ENCODE results near the gene RANGAP1. TPM values are rescaled to one million over a fixed set of nuclear protein-coding genes. Genes with fewer than 3 reads are reported as not detected.

The RANGAP1 gene, protein sequence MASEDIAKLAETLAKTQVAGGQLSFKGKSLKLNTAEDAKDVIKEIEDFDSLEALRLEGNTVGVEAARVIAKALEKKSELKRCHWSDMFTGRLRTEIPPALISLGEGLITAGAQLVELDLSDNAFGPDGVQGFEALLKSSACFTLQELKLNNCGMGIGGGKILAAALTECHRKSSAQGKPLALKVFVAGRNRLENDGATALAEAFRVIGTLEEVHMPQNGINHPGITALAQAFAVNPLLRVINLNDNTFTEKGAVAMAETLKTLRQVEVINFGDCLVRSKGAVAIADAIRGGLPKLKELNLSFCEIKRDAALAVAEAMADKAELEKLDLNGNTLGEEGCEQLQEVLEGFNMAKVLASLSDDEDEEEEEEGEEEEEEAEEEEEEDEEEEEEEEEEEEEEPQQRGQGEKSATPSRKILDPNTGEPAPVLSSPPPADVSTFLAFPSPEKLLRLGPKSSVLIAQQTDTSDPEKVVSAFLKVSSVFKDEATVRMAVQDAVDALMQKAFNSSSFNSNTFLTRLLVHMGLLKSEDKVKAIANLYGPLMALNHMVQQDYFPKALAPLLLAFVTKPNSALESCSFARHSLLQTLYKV
- total RNA-seq (100 to 1,000 TPM; 170 to 182 TPM), polyA plus RNA-seq (26.9 TPM)

DNA sequence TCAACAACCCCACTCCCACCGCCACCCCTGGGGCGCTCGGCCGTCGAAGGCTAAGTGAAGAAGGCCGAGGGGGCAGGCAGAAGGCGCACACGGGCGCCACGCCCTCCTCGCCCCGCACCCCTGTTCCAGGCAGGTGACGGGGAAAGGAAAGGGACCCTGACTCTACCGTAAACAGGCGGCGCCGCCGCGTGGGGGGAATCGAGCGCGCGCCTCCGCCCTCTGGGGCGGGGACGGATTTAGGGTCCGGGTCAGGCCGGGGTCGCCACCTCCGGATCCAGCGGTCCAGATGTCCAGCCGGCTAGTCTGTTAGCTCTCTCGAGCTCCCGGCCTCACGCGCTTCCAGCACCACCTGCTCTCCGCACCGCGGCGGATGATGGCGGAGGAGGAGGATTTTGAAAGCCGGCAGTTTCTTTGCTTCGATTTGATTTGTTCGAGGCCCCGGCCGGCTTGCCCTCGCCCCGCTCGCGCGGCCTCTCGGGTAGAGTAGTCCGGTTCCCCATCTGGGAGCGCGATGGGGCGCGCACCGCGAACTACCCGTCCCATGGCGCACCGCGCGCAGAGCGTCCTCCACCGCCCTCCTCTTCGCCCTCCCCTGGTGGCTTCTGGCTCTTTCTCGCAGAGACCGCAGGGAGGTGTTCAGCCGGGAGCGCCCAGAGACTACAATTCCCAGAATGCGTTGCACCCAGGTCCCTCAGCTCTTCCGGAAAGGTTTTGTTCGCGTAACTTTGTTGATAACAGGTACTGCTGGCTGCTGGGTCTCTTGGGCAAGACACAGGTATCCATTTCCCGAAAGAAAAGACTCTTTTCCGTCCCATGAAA is at the start of gene RANGAP1:
Gene RANGAP1 (minus strand): TSS at position 368 of the 819 bp plus-strand sequence. CDS start 5,143 bp downstream, outside the sequence.
- Histone ChIP-seq H3K36me3 (ENCODE audit: insufficient read depth, low read length) (peaks cover 15% of the 10 kb centered on the region), H3K27me3 (ENCODE audit: insufficient read depth, low read length, poor library complexity, severe bottlenecking) (no peaks in the 10 kb centered on the region), H3K27ac (ENCODE audit: low read depth, low read length) (peak within 1 kb of the TSS; percentile 95), H3K9me3 (ENCODE audit: low read length) (no peaks in the 10 kb centered on the region), H3K4me1 (ENCODE audit: insufficient read depth, low read length) (peaks cover 16% of the 10 kb centered on the region), H3K4me3 (ENCODE audit: low read length) (peak within 1 kb of the TSS; percentile 83)
- Mint-ChIP-seq H3K4me3 (peak within 1 kb of the TSS; percentile 93 to 100 (median 96)), H3K36me3 (peaks cover 0 to 36% (median 2%) of the 10 kb centered on the region in 3 donors), H3K4me1 (peaks cover 26 to 42% (median 37%) of the 10 kb centered on the region in 3 donors), H3K27me3 (no peaks in the 10 kb centered on the region), H3K9me3 (no peaks in the 10 kb centered on the region), H3K27ac (peak within 1 kb of the TSS; percentile 98 to 99 (median 98))
- CTCF ChIA-PET, result interaction anchor here (0.7 to 1.6 kb wide), 7 partner anchors 14 to 381 kb away, joined by 3 to 7 read pairs (median 3); partner anchors contain the start of gene ZC3H7B
- DNase-seq, result peak; percentile 96 to 99 (median 98)
- POLR2A ChIA-PET, result interaction anchor here (0.7 to 2.8 kb wide), 13 partner anchors 11 to 649 kb away, joined by 3 to 30 read pairs (median 5); partner anchors contain the start of genes ACO2, EP300, MRTFA and PHF5A

DNA sequence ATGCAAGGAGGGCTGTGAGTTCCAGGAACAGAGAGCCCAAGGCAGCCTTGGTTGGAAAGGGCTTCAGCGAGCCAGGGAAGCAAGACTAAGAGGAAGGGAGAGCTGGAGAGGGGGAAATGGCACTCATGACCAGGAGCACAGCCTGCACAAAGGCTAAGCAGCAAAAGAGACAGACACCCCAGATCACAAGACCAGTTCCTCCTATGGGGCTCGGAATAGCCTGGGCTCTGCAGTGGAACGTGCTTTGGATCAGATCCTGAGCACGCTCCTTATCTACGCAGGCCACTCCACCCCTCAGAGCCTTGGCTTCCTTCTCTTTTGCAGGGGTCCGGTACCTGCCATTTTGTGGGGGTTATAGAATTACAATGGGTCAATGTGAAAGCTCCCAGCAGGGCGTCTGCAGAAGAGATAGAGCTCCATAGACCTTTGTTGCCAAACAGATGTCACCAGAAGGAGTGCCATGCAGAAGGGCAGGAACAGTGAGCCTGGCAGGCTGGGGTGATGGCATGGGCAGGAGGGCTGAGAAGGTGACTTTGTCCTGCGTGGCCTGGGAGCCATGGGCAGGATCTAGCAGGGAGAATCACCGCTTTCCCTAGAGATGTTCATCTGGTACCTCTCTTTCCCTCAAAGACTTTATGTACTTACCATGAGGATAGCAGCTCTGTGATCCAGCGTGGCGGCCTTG is 49.1 kb upstream of the RANGAP1 start:
- H3K27me3 Mint-ChIP-seq, result no peaks in the 10 kb centered on the region

DNA sequence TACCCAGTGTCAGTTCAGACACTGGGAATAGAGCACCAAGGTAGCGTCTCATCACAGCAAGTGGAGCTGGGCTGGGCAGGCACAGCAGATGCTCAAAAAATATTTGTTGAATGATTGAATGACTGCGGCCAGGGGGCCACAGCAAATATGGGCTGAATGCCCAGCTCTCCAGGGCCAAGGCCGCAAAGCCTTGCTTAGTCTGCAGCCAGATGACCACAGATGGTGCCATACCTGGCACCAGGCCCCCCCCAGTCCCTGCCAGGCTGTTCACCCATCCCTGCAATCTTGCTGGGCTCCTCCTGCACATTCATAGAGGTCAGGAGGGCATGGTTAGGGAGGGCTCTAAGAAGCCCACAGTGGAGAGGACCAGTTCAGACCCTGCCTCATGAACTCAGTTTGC is 48.2 kb upstream of the RANGAP1 start:
- H3K27ac Mint-ChIP-seq, result no peak overlapping the region
- no peaks in the 10 kb centered on the region for H3K9me3 Mint-ChIP-seq
- Histone ChIP-seq H3K27ac (ENCODE audit: low read depth, low read length) (no peak overlapping the region), H3K9me3 (ENCODE audit: low read length) (no peaks in the 10 kb centered on the region), H3K27me3 (ENCODE audit: insufficient read depth, low read length, poor library complexity, severe bottlenecking) (no peaks in the 10 kb centered on the region), H3K4me3 (ENCODE audit: low read length) (no peak overlapping the region), H3K36me3 (ENCODE audit: insufficient read depth, low read length) (peaks cover 23% of the 10 kb centered on the region), H3K4me1 (ENCODE audit: insufficient read depth, low read length) (no peaks in the 10 kb centered on the region)
- H3K4me3 Mint-ChIP-seq, result no peak overlapping the region
- CTCF ChIA-PET, result interaction anchor here (1.3 kb wide), 1 partner anchor 33 kb away, joined by 5 read pairs; the partner anchor contains the start of gene ZC3H7B
- H3K27me3 Mint-ChIP-seq, result no peaks in the 10 kb centered on the region
- POLR2A ChIA-PET, result no interaction called here
- H3K4me1 Mint-ChIP-seq, result peaks cover 0 to 4% (median 3%) of the 10 kb centered on the region in 3 donors
- peaks cover 0 to 67% (median 7%) of the 10 kb centered on the region in 3 donors for H3K36me3 Mint-ChIP-seq
- no peak for DNase-seq

More for the DNA sequence above, 49.1 kb upstream of the RANGAP1 start:
- Histone ChIP-seq H3K9me3 (ENCODE audit: low read length) (no peaks in the 10 kb centered on the region), H3K27me3 (ENCODE audit: insufficient read depth, low read length, poor library complexity, severe bottlenecking) (no peaks in the 10 kb centered on the region), H3K27ac (ENCODE audit: low read depth, low read length) (no peak overlapping the region), H3K4me3 (ENCODE audit: low read length) (no peak overlapping the region), H3K4me1 (ENCODE audit: insufficient read depth, low read length) (no peaks in the 10 kb centered on the region), H3K36me3 (ENCODE audit: insufficient read depth, low read length) (peaks cover 21% of the 10 kb centered on the region)
- DNase-seq, result no peak
- Mint-ChIP-seq H3K4me1 (peaks cover 0 to 4% (median 3%) of the 10 kb centered on the region in 3 donors), H3K27ac (peak overlapping the region in 3 of 8 donors; percentile 61 to 83 (median 63)), H3K9me3 (no peaks in the 10 kb centered on the region), H3K36me3 (peaks cover 0 to 67% (median 7%) of the 10 kb centered on the region in 3 donors), H3K4me3 (no peak overlapping the region)
- POLR2A ChIA-PET, result no interaction called here
- CTCF ChIA-PET, result no interaction called here

DNA sequence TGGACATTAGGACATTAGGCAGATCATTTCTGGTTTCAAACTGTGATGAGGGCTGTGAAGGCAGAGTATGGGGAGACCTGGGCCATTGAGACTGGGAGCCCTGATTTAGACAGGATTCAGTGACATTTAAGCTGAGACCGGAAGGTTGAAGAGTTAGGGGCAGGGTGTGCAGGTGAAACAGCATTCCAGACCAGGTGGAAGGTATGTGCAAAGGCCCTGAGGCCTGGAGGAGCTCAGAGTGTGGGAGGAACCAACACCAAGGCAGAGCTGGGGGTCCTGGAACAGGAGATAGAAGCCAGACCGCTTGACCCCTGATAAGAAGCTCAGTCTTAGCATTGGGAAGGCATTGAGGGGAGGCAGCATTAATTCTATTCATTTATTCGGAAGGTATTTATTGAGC is 47.8 kb upstream of the RANGAP1 start:
- H3K27ac Mint-ChIP-seq, result peak overlapping the region in 4 of 8 donors; percentile 3 to 76 (median 24)
- POLR2A ChIA-PET, result no interaction called here
- peaks cover 23% of the 10 kb centered on the region for H3K36me3 ChIP-seq (ENCODE audit: insufficient read depth, low read length)

DNA sequence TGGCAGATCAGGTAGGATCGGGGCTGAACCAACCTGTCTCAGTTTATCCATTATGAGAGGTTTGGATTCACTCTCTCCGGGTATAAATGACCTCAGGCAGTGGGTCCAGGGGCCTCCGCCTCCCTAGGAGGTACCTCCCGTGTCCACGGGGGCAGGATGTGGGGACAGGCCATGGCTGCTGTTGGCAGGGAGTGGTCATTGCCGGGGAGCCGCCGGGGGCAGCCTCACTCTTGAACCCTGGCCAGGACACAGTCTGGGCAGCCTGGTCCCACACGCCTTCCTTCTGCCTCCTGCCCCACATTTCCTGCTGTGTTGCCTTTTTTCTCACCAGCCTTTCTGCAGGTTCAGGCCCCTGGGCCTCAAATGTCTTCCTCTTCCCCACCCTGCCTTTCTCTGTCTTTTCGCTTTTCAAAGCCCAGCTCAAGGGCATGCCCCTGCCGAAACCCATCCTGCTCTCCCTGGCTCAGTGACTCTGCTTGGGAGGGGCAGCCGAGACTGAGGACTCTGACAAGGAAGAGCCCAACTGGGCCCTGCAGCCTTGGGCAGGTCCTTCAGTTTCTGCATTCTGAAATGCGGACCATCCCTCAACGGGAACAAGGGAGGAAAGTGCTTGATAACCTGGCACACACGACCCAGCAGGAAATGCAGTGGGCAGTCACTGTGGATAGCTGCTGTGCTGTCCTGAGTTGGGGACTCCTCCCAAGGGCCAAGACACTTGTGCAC is 46.4 kb upstream of the RANGAP1 start:
- Histone ChIP-seq H3K4me1 (ENCODE audit: insufficient read depth, low read length) (no peaks in the 10 kb centered on the region), H3K27ac (ENCODE audit: low read depth, low read length) (no peak overlapping the region), H3K9me3 (ENCODE audit: low read length) (no peaks in the 10 kb centered on the region), H3K27me3 (ENCODE audit: insufficient read depth, low read length, poor library complexity, severe bottlenecking) (no peaks in the 10 kb centered on the region), H3K36me3 (ENCODE audit: insufficient read depth, low read length) (peaks cover 31% of the 10 kb centered on the region), H3K4me3 (ENCODE audit: low read length) (no peak overlapping the region)
- Mint-ChIP-seq H3K27me3 (no peaks in the 10 kb centered on the region), H3K27ac (peak overlapping the region in 1 of 8 donors; percentile 68), H3K36me3 (peaks cover 0 to 73% (median 7%) of the 10 kb centered on the region in 3 donors), H3K4me3 (no peak overlapping the region), H3K4me1 (peaks cover 0 to 4% (median 3%) of the 10 kb centered on the region in 3 donors), H3K9me3 (no peaks in the 10 kb centered on the region)
- DNase-seq, result no peak
- ChIA-PET POLR2A (no interaction called here), CTCF (interaction anchor here (0.6 kb wide), 1 partner anchor 337 kb away, joined by 4 read pairs; no protein-coding TSS in a partner anchor)

More for the DNA sequence above, 47.8 kb upstream of the RANGAP1 start:
- H3K27me3 Mint-ChIP-seq, result no peaks in the 10 kb centered on the region
- no peaks in the 10 kb centered on the region for H3K9me3 Mint-ChIP-seq
- H3K4me1 Mint-ChIP-seq, result peaks cover 0 to 4% (median 3%) of the 10 kb centered on the region in 3 donors
- no peaks in the 10 kb centered on the region for H3K4me1 ChIP-seq (ENCODE audit: insufficient read depth, low read length)
- H3K4me3 ChIP-seq (ENCODE audit: low read length), result no peak overlapping the region
- H3K4me3 Mint-ChIP-seq, result no peak overlapping the region
- H3K27me3 ChIP-seq (ENCODE audit: insufficient read depth, low read length, poor library complexity, severe bottlenecking), result no peaks in the 10 kb centered on the region
- H3K27ac ChIP-seq (ENCODE audit: low read depth, low read length), result no peak overlapping the region
- DNase-seq, result no peak
- H3K36me3 Mint-ChIP-seq, result peaks cover 0 to 66% (median 7%) of the 10 kb centered on the region in 3 donors
- CTCF ChIA-PET, result interaction anchor here (1.3 kb wide), 1 partner anchor 32 kb away, joined by 5 read pairs; the partner anchor contains the start of gene ZC3H7B
- no peaks in the 10 kb centered on the region for H3K9me3 ChIP-seq (ENCODE audit: low read length)

DNA sequence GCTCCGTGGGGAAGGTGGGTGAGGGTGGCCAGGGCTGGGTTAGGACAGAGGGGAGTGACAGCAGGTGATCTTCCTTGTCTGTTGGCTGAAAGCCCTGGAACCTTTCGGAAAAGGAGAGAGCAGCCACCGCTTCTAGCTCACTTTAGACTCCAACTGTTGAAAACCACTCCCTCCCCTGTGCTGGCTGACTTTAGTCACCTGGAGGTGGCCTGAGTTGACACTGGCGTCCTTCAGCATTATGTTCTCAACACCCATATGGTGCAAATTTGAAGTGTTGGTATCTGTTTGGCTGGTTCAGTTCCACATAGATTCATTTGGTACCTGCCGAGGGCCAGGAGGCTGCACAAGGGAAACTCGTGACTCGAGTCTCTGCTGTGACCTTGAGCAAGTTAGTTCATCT is 44.2 kb upstream of the RANGAP1 start:
- ChIA-PET POLR2A (no interaction called here), CTCF (no interaction called here)
- no peak for DNase-seq
- H3K27me3 ChIP-seq (ENCODE audit: insufficient read depth, low read length, poor library complexity, severe bottlenecking), result no peaks in the 10 kb centered on the region
- H3K27ac ChIP-seq (ENCODE audit: low read depth, low read length), result no peak overlapping the region
- Mint-ChIP-seq H3K27me3 (no peaks in the 10 kb centered on the region), H3K27ac (peak overlapping the region in 1 of 8 donors; percentile 32), H3K36me3 (peaks cover 4 to 85% (median 10%) of the 10 kb centered on the region in 3 donors), H3K4me3 (no peak overlapping the region), H3K4me1 (no peaks in the 10 kb centered on the region), H3K9me3 (no peaks in the 10 kb centered on the region)
- H3K9me3 ChIP-seq (ENCODE audit: low read length), result no peaks in the 10 kb centered on the region
- H3K36me3 ChIP-seq (ENCODE audit: insufficient read depth, low read length), result peaks cover 32% of the 10 kb centered on the region
- no peak overlapping the region for H3K4me3 ChIP-seq (ENCODE audit: low read length)
- no peaks in the 10 kb centered on the region for H3K4me1 ChIP-seq (ENCODE audit: insufficient read depth, low read length)

DNA sequence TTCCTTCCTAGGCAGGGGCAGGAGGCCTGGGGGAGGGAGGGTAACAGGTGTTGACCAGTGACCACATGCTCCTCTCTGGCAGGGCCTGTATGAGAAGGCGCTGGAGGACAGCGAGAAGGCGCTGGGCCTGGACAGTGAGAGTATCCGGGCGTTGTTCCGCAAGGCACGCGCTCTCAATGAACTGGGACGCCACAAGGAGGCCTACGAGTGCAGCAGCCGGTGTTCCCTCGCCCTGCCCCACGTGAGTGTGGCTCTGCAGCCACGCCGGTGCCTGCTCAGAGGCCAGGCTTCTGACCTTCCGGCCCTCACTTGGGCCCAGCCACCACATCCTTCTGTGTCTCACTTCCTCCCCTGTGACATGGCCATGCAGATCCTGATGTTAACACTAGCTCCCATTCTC is 41.1 kb upstream of the RANGAP1 start:
- H3K4me3 Mint-ChIP-seq, result no peak overlapping the region

More for the DNA sequence above, 41.1 kb upstream of the RANGAP1 start:
- ChIA-PET CTCF (no interaction called here), POLR2A (no interaction called here)
- no peaks in the 10 kb centered on the region for H3K4me1 Mint-ChIP-seq
- no peak overlapping the region for H3K4me3 ChIP-seq (ENCODE audit: low read length)
- H3K9me3 ChIP-seq (ENCODE audit: low read length), result no peaks in the 10 kb centered on the region
- no peaks in the 10 kb centered on the region for H3K9me3 Mint-ChIP-seq
- no peak overlapping the region for H3K27ac ChIP-seq (ENCODE audit: low read depth, low read length)
- peaks cover 42% of the 10 kb centered on the region for H3K36me3 ChIP-seq (ENCODE audit: insufficient read depth, low read length)
- H3K36me3 Mint-ChIP-seq, result peaks cover 11 to 85% (median 14%) of the 10 kb centered on the region in 3 donors
- no peaks in the 10 kb centered on the region for H3K27me3 ChIP-seq (ENCODE audit: insufficient read depth, low read length, poor library complexity, severe bottlenecking)
- no peaks in the 10 kb centered on the region for H3K4me1 ChIP-seq (ENCODE audit: insufficient read depth, low read length)
- H3K27ac Mint-ChIP-seq, result peak overlapping the region in 1 of 8 donors; percentile 84
- no peak for DNase-seq
- H3K27me3 Mint-ChIP-seq, result no peaks in the 10 kb centered on the region

All from CD8-positive, alpha-beta memory T cell (primary cell).